Neural crest cell (in vitro differentiated cells): ENCODE results near the gene EMC9. TPM values are rescaled to one million over a fixed set of nuclear protein-coding genes. Genes with fewer than 3 reads are reported as not detected.

Source experiments
- DNase-seq: peaks from one replicate; pipeline ENCODE4 v3.0.0; 2021; ENCODE audit warnings: low read depth, mixed read lengths, low spot score
- H3K27ac Mint-ChIP-seq: one replicate; pipeline ENCODE4 v1.8.0; 2021; ENCODE audit warnings: mild to moderate bottlenecking, mixed read lengths; ENCODE audit not compliant: unreplicated experiment
- H3K27me3 Mint-ChIP-seq: 2 replicates; pipeline ENCODE4 v1.8.0; 2021; ENCODE audit warnings: low read depth, mild to moderate bottlenecking, mixed read lengths
- H3K36me3 Mint-ChIP-seq: 2 replicates; pipeline ENCODE4 v1.8.0; 2021; ENCODE audit warnings: low read depth, mild to moderate bottlenecking, mixed read lengths
- H3K4me1 Mint-ChIP-seq: 2 replicates; pipeline ENCODE4 v1.8.0; 2021; ENCODE audit warnings: mixed read lengths
- H3K4me3 Mint-ChIP-seq: one replicate; pipeline ENCODE4 v1.8.0; 2021; ENCODE audit warnings: mild to moderate bottlenecking, mixed read lengths
- H3K9me3 Mint-ChIP-seq: 2 replicates; pipeline ENCODE4 v1.8.0; 2021; ENCODE audit warnings: mixed read lengths
- long read RNA-seq: library from polyadenylated mRNA; unstranded; transcript quantifications from one replicate; pipeline ENCODE4 v2.0.0, GENCODE V29; 2020
- total RNA-seq: library from RNA; stranded (reverse); gene quantifications from 2 replicates; pipeline ENCODE4 v1.2.1, GENCODE V29; 2021
- TF ChIP-seq, protein P1 (sequence below): fragments of 200-600 bp; sonication (generic); conservative IDR thresholded peaks from 2 replicates; pipeline ENCODE4 v1.5.0; 2021; ENCODE audit warnings: antibody characterized with exemption, mild to moderate bottlenecking

EMC9 gene, protein sequence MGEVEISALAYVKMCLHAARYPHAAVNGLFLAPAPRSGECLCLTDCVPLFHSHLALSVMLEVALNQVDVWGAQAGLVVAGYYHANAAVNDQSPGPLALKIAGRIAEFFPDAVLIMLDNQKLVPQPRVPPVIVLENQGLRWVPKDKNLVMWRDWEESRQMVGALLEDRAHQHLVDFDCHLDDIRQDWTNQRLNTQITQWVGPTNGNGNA
- total RNA-seq: 28.3 and 30.3 TPM in 2 replicates
- long read RNA-seq, partial matches to known transcripts: 0 of 4 reads
- long read RNA-seq, other reads (novel, unspliced or antisense): 1 of 4 reads

DNA sequence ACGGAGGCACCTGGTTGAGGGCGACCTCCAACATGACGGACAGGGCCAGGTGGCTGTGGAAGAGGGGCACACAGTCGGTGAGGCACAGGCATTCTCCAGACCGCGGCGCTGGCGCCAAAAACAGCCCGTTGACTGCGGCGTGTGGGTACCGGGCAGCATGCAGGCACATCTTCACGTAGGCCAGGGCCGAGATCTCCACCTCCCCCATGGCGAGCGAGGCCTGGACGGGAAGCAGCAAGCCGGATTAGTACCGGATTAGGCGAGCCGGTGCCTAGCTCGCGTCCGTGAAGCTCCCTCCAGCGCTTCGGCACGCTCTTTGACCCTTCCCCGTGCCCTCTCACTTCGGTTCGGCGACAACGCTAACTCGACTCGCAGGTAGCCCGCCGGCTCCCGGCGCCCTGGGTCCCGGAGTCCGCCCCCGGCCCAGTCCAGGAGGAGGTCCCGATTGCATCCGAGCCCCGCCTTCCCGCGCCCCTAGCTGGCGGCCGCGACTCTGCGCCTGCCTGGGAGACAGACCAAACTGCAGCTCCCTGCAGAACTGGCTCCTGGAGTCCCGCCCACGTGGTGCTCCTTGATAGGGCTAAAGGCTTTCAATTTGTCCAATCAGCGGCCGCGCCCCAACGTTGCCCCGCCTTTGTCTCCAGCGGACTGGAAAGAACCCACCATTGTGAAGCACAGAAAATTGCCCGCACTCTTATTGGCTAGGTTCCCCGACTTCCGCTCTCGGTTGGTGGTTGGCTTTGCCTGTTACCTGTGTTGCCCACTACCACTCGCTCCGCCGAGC, at the start of gene EMC9:
EMC9 (minus strand) TSS at position 495 of the 784 bp plus-strand sequence; CDS start at position 208, 287 bp downstream.
- H3K27ac Mint-ChIP-seq: peak within 1 kb of the TSS; percentile 90
- no peaks in the 10 kb centered on the region for H3K27me3 Mint-ChIP-seq
- H3K4me1 Mint-ChIP-seq: peaks cover 53% of the 10 kb centered on the region
- TF ChIP-seq, protein P1, sequence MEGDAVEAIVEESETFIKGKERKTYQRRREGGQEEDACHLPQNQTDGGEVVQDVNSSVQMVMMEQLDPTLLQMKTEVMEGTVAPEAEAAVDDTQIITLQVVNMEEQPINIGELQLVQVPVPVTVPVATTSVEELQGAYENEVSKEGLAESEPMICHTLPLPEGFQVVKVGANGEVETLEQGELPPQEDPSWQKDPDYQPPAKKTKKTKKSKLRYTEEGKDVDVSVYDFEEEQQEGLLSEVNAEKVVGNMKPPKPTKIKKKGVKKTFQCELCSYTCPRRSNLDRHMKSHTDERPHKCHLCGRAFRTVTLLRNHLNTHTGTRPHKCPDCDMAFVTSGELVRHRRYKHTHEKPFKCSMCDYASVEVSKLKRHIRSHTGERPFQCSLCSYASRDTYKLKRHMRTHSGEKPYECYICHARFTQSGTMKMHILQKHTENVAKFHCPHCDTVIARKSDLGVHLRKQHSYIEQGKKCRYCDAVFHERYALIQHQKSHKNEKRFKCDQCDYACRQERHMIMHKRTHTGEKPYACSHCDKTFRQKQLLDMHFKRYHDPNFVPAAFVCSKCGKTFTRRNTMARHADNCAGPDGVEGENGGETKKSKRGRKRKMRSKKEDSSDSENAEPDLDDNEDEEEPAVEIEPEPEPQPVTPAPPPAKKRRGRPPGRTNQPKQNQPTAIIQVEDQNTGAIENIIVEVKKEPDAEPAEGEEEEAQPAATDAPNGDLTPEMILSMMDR: peak; percentile 56
- peaks cover 9% of the 10 kb centered on the region for H3K36me3 Mint-ChIP-seq
- H3K9me3 Mint-ChIP-seq: no peaks in the 10 kb centered on the region
- peak within 1 kb of the TSS; percentile 86 for H3K4me3 Mint-ChIP-seq
- peak; percentile 97 for DNase-seq

DNA sequence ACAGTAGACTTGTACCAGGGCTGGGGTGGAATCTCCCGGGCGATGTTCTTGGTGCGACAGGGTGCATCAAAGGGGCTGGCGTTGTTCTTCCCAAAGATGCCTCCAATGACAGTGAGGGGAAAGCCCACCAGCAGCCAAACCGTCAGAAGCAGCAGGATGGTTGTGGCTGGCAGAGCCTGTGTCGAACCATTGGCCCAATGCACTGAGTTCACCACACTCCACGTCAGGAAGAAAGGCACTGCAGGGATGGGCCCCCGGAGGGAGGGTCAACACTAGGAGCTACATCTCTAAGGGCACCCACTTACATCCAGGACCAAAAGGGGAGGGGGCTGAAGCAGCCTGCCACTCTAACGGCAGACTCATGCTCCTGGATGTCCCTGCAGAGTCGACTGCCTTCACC, 49.0 kb upstream of the EMC9 start:
- TF ChIP-seq, protein P1: no peak

DNA sequence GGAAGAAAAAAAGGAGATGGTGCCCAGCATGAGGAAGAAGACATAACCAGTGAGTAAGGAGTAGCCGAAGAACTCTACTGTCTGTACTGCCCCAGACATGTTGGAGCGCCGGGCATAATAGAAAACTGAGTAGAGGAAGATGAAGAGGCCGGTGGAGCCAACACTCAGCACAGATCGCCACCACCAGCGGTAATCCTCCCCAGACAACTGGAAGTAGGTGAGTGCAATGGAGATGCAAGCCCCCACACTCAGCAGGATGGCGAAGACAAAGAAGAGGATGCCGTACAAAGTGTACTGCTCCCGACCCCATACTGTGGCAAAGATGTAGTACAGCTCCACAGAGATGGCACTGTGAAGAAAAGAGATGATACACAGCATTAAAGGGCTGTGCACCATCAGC, 48.1 kb upstream of the EMC9 start:
- Mint-ChIP-seq H3K4me1 (peaks cover 37% of the 10 kb centered on the region), H3K9me3 (no peaks in the 10 kb centered on the region), H3K4me3 (peak overlapping the region; percentile 98), H3K36me3 (peaks cover 15% of the 10 kb centered on the region), H3K27me3 (peaks cover 3% of the 10 kb centered on the region), H3K27ac (peak overlapping the region; percentile 9)
- TF ChIP-seq, protein P1: no peak
- DNase-seq: no peak

More for the DNA sequence above, 49.0 kb upstream of the EMC9 start:
- DNase-seq: no peak
- H3K4me3 Mint-ChIP-seq: peak overlapping the region; percentile 49
- no peaks in the 10 kb centered on the region for H3K9me3 Mint-ChIP-seq
- peaks cover 3% of the 10 kb centered on the region for H3K27me3 Mint-ChIP-seq
- H3K4me1 Mint-ChIP-seq: peaks cover 43% of the 10 kb centered on the region
- H3K36me3 Mint-ChIP-seq: peaks cover 15% of the 10 kb centered on the region
- no peak overlapping the region for H3K27ac Mint-ChIP-seq

DNA sequence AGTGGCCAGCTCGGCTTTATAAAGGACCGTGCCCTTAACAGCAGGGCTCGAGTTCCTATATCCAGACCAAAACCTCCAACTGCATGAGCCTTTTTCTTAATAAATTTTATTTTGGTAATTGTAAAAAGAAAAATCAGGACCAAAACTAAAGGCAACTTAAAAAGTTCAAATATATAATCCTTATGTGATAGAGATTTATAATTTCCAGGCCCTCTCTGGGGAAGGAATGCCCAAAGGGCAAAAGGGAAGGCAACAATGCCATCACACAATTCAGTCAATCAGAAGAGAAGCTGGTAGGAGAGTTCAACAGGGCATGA, 47.6 kb upstream of the EMC9 start:
- Mint-ChIP-seq H3K4me3 (peak overlapping the region; percentile 98), H3K27me3 (peaks cover 3% of the 10 kb centered on the region), H3K27ac (peak overlapping the region; percentile 92)

DNA sequence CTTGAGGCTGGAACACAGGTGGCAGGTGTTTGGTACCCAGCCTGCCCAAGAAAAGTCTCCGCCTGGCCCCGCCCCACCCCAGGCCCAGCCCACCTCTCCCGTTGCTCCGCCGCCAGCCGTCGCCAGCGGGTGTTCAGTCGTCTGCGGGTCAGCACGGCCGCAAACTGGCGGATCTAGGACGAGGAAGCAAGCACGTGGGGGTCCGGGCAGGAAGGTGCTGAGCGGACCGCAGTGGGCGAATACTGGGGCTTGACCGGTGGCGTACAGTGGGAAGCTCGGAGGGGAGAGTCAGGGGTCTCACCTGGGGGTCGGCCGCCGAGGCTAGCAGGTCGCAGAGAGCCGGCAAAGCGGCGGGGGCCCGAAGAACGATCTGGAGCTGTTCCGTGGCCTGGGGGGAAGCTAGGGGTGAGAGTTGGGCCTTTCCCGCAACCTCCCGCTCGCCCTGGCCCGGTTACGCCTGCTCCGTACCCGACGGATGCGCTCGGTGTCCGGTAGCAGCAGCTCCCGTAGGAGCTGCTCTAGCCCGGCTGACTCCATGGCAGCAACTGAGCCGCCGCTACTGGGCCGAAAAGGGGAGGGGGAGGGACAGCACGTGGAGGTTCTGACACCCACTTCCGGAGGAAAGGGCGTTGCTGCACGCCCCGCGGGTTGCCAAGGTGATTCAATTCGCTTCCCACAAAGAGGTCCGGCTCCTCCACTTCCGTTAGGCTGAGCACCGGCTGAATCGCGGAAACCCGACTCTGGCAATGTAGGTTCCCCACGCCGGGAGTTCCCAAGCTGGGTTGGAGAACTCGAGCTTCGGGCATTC, 47.1 kb upstream of the EMC9 start, which contains the start of gene IPO4:
IPO4 (minus strand) TSS at position 566 of the 808 bp plus-strand sequence; CDS start at position 537, 29 bp downstream.
- peaks cover 13% of the 10 kb centered on the region for H3K36me3 Mint-ChIP-seq
- TF ChIP-seq, protein P1: no peak
- peak; percentile 86 for DNase-seq
- H3K9me3 Mint-ChIP-seq: no peaks in the 10 kb centered on the region
- H3K27ac Mint-ChIP-seq: peak within 1 kb of the TSS; percentile 92
- peak within 1 kb of the TSS; percentile 98 for H3K4me3 Mint-ChIP-seq
- H3K27me3 Mint-ChIP-seq: peaks cover 3% of the 10 kb centered on the region
- peaks cover 30% of the 10 kb centered on the region for H3K4me1 Mint-ChIP-seq

More for the DNA sequence above, 47.6 kb upstream of the EMC9 start:
- H3K9me3 Mint-ChIP-seq: no peaks in the 10 kb centered on the region
- H3K36me3 Mint-ChIP-seq: peaks cover 14% of the 10 kb centered on the region
- peaks cover 33% of the 10 kb centered on the region for H3K4me1 Mint-ChIP-seq
- TF ChIP-seq, protein P1: no peak
- DNase-seq: no peak
